GM23248 (cell line): ENCODE data around the gene PRKCA. TPM values are rescaled to one million over a fixed set of nuclear protein-coding genes. Genes with fewer than 3 reads are reported as not detected.
"Not testable (repeated sequence)": the region's sequence is repeated elsewhere in the genome, so short reads cannot be mapped to it uniquely, and the experiment has no call there.

Source experiments
- DNase-seq: peaks from one replicate; pipeline ENCODE4 v3.0.0-alpha.2; 2015
- H2AFZ ChIP-seq: fragments of 200-600 bp; sonication (generic); 2 replicates; pipeline ENCODE4 v1.6.1; 2016; ENCODE audit warnings: antibody characterized with exemption
- H3F3A ChIP-seq: fragments of 200-600 bp; sonication (generic); 2 replicates; pipeline ENCODE4 v1.6.1; 2016; ENCODE audit warnings: mild to moderate bottlenecking, antibody characterized with exemption, mixed run types; ENCODE audit not compliant: insufficient read depth
- H3K27ac ChIP-seq: fragments of 200-600 bp; sonication (generic); 2 replicates; pipeline ENCODE4 v1.5.1; 2016; ENCODE audit warnings: mild to moderate bottlenecking
- H3K27me3 ChIP-seq: fragments of 200-600 bp; sonication (generic); replicated peaks from 2 replicates; pipeline ENCODE4 v1.6.1; 2016; ENCODE audit warnings: mild to moderate bottlenecking; ENCODE audit not compliant: insufficient read depth
- H3K36me3 ChIP-seq: fragments of 200-600 bp; sonication (generic); 2 replicates; pipeline ENCODE4 v1.6.1; 2016; ENCODE audit warnings: low read depth, mild to moderate bottlenecking
- H3K4me1 ChIP-seq: fragments of 200-600 bp; sonication (generic); 2 replicates; pipeline ENCODE4 v1.6.1; 2016; ENCODE audit warnings: mild to moderate bottlenecking; ENCODE audit not compliant: insufficient read depth
- H3K4me2 ChIP-seq: fragments of 200-600 bp; sonication (generic); one replicate; pipeline ENCODE4 v1.6.1; 2016; ENCODE audit warnings: mild to moderate bottlenecking; ENCODE audit not compliant: unreplicated experiment
- H3K4me3 ChIP-seq: fragments of 200-600 bp; sonication (generic); 2 replicates; pipeline ENCODE4 v1.5.1; 2016; ENCODE audit warnings: mild to moderate bottlenecking
- H3K79me2 ChIP-seq: fragments of 200-600 bp; sonication (generic); 2 replicates; pipeline ENCODE4 v1.6.1; 2016; ENCODE audit warnings: mild to moderate bottlenecking; ENCODE audit not compliant: insufficient read depth
- H3K9ac ChIP-seq: fragments of 200-600 bp; sonication (generic); 2 replicates; pipeline ENCODE4 v1.6.1; 2016; ENCODE audit warnings: mild to moderate bottlenecking
- H3K9me2 ChIP-seq: fragments of 200-600 bp; sonication (generic); 2 replicates; pipeline ENCODE4 v1.6.1; 2016; ENCODE audit warnings: mixed run types, mild to moderate bottlenecking, moderate library complexity; ENCODE audit not compliant: insufficient read depth
- H3K9me3 ChIP-seq: fragments of 200-600 bp; sonication (generic); one replicate; pipeline ENCODE4 v1.6.1; 2017; ENCODE audit warnings: low read depth
- H4K20me1 ChIP-seq: fragments of 200-600 bp; sonication (generic); 2 replicates; pipeline ENCODE4 v1.6.0; 2016; ENCODE audit not compliant: insufficient read depth
- EZH2 ChIP-seq: fragments of 200-600 bp; sonication (generic); IDR thresholded peaks from 2 replicates; pipeline ENCODE4 v1.6.1; 2018; ENCODE audit warnings: antibody characterized with exemption, mild to moderate bottlenecking; ENCODE audit not compliant: insufficient read depth, poor library complexity, severe bottlenecking
- EZH2phosphoT487 ChIP-seq: fragments of 200-600 bp; sonication (generic); IDR thresholded peaks from 2 replicates; pipeline ENCODE4 v1.6.1; 2018; ENCODE audit warnings: antibody characterized with exemption, moderate library complexity, mild to moderate bottlenecking, low read depth; ENCODE audit not compliant: insufficient read depth
- WGBS, 2 experiments: methylation state at CpG; one replicate each; pipeline ENCODE4 v1.1.6; 2015 to 2017; ENCODE audit warnings: low lambda C conversion rate in 2 of 2, low coverage in 1 of 2; ENCODE audit errors: missing lambda C conversion rate in 2 of 2; 5-methylcytosine and 5-hydroxymethylcytosine counted together
- in situ Hi-C: fragments of 300-500 bp; cut with MboI; formaldehyde crosslinking; loops from 2 replicates; pipeline ENCODE4 v1.15.0; 2020
- polyA plus RNA-seq: library from polyadenylated mRNA; unstranded; fragments of >200 nt; fragmentation: Nextera tagmentation; extraction: Ambion mirVana; gene quantifications from 2 replicates; pipeline ENCODE4 v1.2.1, GENCODE V29; 2016
- total RNA-seq: library from RNA; depleted of rRNA; stranded (reverse); fragments of >200 nt; shearing (Covaris generic); gene quantifications from 2 replicates; pipeline ENCODE4 v1.2.3, GENCODE V29; 2014

PRKCA gene
- total and polyA plus RNA-seq, 2 experiments from 2014 or later, result 17.3 to 28.5 TPM

DNA sequence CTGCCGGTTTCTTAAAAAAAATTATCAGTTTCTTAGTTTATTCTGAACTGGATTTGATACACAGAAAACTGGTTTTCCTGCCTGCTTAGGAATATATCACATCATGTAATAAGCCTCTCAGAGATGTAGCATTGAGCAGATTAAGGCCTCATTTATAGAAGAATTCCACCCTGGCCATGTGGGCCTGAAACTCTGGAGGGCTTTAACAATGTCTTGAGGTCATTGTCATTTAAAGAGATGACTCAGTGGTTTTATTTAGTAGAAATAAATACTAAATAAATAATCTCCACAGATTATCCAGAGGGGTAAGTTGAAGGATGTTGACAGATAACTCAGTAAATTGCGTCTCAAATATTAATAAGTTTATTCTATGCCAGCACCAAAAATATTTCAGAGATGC is 56.9 kb downstream of the PRKCA start:
- Histone ChIP-seq H3K9ac (no peak overlapping the region), H3K79me2 (peaks cover 98% of the 10 kb centered on the region), H2AFZ (no peak overlapping the region), H3K4me1 (peaks cover 39% of the 10 kb centered on the region), H3K27me3 (no peaks in the 10 kb centered on the region), H3K36me3 (no peaks in the 10 kb centered on the region), H3F3A (peaks cover 31% of the 10 kb centered on the region), H3K9me3 (no peaks in the 10 kb centered on the region), H3K9me2 (no peaks in the 10 kb centered on the region), H3K27ac (no peak overlapping the region), H3K4me2 (no peak overlapping the region), H3K4me3 (no peak overlapping the region), H4K20me1 (peaks cover 5% of the 10 kb centered on the region; the same call in 1 of the 2 replicates)
- TF ChIP-seq EZH2 (no peak), EZH2phosphoT487 (no peak)
- in situ Hi-C loops, result no loop called here
- no peak for DNase-seq
- 84 to 85% methylated on average over 2 of the region's 2 CpGs for WGBS, 2 experiments

DNA sequence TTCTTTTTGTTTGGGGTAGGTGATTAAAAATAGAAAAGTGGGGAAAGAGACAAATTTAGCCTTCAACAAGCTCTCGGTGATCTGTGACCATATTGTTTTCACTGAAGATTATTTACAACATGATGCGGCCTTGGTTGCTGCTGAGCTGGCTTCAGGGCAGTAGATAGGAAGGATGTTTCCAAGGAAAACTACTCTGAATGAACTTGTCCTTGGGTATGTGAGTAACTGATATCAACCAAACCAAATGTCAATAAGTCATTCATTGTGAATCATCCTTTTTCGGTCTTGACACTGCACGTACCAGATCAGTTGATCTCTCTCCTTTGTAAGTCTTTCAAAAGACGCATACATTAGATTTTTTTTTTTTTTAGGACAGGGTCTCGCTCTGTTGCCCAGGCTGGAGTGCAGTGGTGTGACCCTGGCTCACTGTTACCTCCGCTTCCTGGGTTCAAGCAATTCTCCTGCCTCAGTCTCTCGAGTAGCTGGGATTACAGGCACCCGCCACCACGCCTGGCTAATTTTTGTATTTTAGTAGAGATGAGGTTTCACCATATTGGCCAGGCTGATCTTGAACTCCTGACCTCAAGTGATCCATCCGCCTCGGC is 58.6 kb downstream of the PRKCA start:
- in situ Hi-C loops, H3K27me3 ChIP-seq, H4K20me1 ChIP-seq, H3K4me3 ChIP-seq, H3K4me2 ChIP-seq, DNase-seq, H3K36me3 ChIP-seq, H3K27ac ChIP-seq, H3K9me3 ChIP-seq, H2AFZ ChIP-seq, H3K9me2 ChIP-seq, H3K9ac ChIP-seq: not testable (repeated sequence)
- peaks cover 100% of the 10 kb centered on the region for H3K79me2 ChIP-seq
- peaks cover 22% of the 10 kb centered on the region for H3K4me1 ChIP-seq
- WGBS, 2 experiments, result 94 to 96% methylated on average over 12 of the region's 12 CpGs
- H3F3A ChIP-seq, result peaks cover 13% of the 10 kb centered on the region; the same call in 1 of the 2 replicates

DNA sequence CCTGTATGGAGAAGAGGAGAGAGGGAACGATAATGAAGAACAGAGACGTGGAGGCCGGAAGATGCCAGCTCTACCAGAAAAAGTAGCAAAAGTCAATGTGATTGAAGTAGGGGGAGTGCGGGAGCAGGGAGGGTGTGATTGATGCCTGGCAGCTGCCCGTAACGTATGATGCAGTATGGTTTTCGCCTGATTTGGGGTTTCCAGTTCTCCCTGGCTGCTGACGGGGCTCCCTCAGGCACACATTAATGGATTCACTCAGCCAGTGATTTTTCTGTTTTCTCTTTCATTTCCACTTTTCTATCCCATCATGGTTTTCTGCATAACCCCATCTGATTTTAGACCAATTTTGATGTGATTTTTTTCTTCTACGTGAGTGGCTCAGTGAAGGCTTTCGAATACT is 62.1 kb downstream of the PRKCA start:
- H3K27me3 ChIP-seq, result no peaks in the 10 kb centered on the region
- H3K9me3 ChIP-seq, result no peaks in the 10 kb centered on the region
- H4K20me1 ChIP-seq, result peaks cover 17% of the 10 kb centered on the region
- TF ChIP-seq EZH2 (no peak), EZH2phosphoT487 (no peak)
- DNase-seq, result no peak
- in situ Hi-C loops, result no loop called here
- no peak overlapping the region for H2AFZ ChIP-seq
- no peak overlapping the region for H3K9ac ChIP-seq
- H3F3A ChIP-seq, result 0 out of 2 replicates have a peak, but pooled peaks cover 6% of the 10 kb centered on the region
- 93 to 97% methylated on average over 10 of the region's 10 CpGs for WGBS, 2 experiments
- H3K36me3 ChIP-seq, result no peaks in the 10 kb centered on the region
- H3K27ac ChIP-seq, result no peak overlapping the region
- no peak overlapping the region for H3K4me2 ChIP-seq
- H3K9me2 ChIP-seq, result no peaks in the 10 kb centered on the region
- H3K4me3 ChIP-seq, result no peak overlapping the region
- H3K4me1 ChIP-seq, result no peaks in the 10 kb centered on the region
- H3K79me2 ChIP-seq, result peaks cover 99% of the 10 kb centered on the region

DNA sequence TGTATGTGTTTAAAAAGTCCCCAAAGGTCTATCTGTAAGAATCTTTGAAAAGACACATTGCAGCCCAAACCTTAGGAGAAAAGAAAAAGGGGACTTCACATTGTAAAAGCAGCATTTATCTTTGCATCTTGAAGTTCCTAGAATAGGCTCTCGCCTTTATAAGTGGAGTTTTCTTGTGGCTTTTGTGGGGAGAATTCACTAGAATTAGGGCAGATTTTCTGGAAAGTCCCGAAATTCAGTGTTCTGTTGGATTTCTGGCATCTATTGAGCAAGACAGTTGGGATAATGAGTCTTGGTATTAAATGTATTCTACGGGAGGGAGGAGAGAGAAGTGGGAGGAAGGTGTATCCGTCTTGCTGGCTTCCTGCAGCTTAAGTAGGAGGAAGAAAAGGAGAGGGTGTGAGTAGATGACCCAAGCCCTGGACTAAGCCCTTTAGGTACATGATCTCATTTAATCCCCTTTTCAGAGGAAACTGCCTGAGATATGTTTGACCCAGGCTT is 62.6 kb downstream of the PRKCA start:
- WGBS, 2 experiments, result 68 to 75% methylated on average over 4 of the region's 4 CpGs
- Histone ChIP-seq H3K9me2 (no peaks in the 10 kb centered on the region), H3K4me2 (no peak overlapping the region), H3K4me1 (no peaks in the 10 kb centered on the region), H3K27ac (no peak overlapping the region), H3K4me3 (no peak overlapping the region), H3K36me3 (no peaks in the 10 kb centered on the region), H4K20me1 (peaks cover 17% of the 10 kb centered on the region), H3F3A (0 out of 2 replicates have a peak, but pooled peaks cover 6% of the 10 kb centered on the region), H3K27me3 (no peaks in the 10 kb centered on the region), H3K79me2 (peaks cover 97% of the 10 kb centered on the region), H3K9ac (no peak overlapping the region), H2AFZ (no peak overlapping the region), H3K9me3 (no peaks in the 10 kb centered on the region)
- DNase-seq, result no peak
- in situ Hi-C loops, result no loop called here
- no peak for TF ChIP-seq EZH2
- no peak for TF ChIP-seq EZH2phosphoT487

DNA sequence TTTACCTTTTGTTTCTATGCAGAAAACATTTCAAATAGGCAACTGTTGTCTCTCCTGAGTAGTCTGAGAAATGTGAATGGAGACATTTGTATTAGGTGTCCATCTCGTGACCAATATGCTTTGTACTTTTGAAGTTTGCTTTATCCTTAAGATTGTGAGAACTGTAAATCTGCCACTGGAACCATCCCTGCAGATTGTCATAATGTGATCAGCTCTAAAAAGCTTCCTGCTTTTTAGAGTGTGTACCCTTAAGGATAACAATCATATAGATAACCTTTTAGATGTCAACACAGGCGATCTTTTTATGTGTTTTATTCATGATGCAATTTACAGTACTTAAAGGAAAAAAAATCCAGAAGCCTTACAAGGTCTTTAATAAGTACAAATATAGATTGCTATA is 63.5 kb downstream of the PRKCA start:
- Histone ChIP-seq H3K4me2 (no peak overlapping the region), H2AFZ (no peak overlapping the region), H3K9ac (no peak overlapping the region), H3K27ac (no peak overlapping the region), H3F3A (0 out of 2 replicates have a peak, but pooled peaks cover 6% of the 10 kb centered on the region), H3K4me3 (no peak overlapping the region), H4K20me1 (peaks cover 17% of the 10 kb centered on the region), H3K9me2 (no peaks in the 10 kb centered on the region), H3K79me2 (peaks cover 97% of the 10 kb centered on the region), H3K36me3 (no peaks in the 10 kb centered on the region), H3K9me3 (no peaks in the 10 kb centered on the region), H3K27me3 (no peaks in the 10 kb centered on the region), H3K4me1 (no peaks in the 10 kb centered on the region)
- WGBS, 2 experiments, result 96 to 98% methylated on average over 2 of the region's 2 CpGs
- no peak for TF ChIP-seq EZH2phosphoT487
- no peak for TF ChIP-seq EZH2
- DNase-seq, result no peak
- in situ Hi-C loops, result no loop called here
